Hypothalamus (tissue), 51 donors: ENCODE results near the gene DTL.

ENCODE experiments used
- DNase-seq, 51 donors: peaks; one replicate each; lab custom pipeline; 2025; lab: John Stamatoyannopoulos, UW

Gene DTL

DNA sequence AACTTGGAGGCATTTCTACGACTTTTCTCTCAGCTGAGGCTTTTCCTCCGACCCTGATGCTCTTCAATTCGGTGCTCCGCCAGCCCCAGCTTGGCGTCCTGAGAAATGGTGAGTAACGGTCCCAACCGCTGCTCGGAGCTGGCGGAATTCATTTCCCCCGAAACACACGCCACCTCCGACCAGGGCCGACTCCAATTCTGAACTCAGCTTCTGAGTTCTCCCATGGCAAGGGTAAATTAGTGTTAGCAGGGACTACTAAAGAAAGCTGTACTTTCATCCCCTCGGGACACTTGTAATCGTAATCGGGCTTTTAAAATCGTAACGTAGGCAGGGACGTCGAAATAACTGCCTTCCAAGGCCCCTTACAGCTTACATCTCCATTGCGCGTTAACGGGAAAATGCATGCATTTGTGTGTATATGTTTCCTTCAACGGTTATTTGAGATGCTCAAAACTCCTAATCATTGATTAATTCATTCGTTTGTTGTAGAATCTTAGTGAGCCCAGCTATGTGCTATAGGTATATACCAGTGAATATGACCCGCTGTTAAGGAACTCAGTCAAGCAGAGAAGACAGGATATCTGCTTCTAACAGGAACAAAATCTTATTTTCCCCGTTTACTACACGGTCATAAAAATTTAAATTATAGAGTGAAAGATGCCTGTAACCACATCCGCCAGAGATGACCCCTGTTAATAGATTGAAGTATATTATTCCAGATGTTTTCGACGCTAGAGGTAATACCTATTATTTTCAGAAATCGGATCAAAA is 472 bp downstream of the DTL start:
- no peak for DNase-seq

DNA sequence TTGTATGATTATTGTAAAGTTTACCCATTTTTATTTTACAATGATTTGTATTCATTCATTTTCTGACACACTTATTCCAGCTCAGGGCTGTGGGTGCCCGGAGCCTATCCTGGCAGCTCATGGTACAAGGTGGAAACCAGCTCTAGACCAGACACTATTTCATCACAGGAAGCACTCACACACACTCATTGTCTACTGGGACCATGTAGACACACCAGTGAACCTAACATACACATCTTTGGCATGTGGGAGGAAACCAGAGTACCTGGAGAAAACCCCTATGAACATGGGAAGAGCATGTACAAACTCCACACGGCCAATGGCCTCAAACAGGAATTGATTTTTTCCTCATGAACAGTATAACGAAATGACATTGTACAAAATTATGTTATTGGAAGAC is 2.4 kb downstream of the DTL start:
- no peak for DNase-seq

DNA sequence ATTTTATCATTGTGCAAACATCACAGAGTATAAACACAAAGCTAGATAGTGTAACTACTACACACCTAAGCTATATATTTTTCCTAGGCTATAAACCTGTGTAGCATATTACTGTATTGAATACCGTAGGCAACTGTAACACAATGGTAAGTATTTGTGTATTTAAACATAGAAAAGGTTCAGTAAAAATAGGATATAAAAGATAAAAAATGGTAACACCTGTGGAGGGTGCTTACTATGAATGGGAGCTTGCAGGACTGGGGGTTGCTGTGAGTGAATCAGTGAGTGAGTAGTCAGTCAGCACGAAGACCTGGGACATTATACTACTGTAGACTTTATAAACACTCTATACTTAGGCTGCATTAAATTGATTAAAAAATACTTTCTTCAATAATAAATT is 4.1 kb downstream of the DTL start:
- DNase-seq, result no peak

DNA sequence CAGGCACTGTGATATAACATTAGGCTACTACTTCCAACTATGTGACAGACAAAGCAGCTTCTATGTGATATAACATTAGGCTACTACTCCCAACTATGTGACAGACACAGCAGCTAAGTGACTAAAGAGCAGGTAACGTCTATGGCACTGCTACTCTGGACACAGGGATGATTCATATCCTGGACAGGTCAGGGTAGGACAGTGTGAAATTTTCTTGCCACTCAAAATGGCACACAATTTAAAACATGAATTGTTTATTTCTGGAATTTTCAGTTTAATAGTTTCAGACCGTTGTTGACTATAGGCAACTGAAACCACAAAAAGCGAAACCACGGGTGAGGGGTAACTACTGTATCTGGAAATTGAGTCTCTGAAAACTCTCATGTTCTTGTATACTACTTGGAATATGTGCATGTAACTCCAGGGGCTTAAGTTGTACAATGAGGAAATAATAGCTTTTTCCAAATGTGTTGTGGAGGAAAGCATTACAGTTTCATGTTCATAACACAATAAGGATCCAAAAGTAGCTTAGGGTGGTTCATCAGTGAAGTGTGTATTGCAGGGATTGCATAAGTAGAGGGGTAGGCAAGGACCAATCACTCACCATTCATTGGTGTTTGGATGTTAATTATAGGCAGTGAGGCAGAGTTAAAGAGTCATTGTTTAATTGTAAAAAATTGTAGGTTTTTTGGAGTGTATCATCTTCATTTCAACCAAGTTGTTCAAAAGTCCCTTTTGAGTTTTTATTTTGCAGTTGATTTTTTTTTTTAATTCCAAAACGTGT is 5.3 kb downstream of the DTL start:
- DNase-seq, result no peak

DNA sequence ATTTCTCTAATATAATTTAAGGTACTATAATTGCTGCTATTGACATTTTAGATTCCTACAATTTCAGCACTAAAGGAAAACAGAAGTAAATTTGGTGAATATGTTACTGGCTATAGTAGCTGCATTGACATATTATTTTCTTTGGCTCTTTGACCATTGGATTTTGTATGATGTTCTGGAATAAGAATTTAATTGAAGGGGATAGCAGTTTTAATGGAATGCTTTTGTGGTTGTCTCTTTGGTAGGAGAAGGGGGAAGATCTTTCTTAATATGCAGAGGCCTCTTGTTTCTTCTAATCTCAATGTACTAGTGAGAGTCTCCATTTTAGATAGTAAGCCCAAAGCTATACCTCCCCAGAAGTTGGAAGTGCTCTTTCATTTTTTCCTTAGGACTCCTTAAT is 6.9 kb downstream of the DTL start:
- DNase-seq, result no peak

DNA sequence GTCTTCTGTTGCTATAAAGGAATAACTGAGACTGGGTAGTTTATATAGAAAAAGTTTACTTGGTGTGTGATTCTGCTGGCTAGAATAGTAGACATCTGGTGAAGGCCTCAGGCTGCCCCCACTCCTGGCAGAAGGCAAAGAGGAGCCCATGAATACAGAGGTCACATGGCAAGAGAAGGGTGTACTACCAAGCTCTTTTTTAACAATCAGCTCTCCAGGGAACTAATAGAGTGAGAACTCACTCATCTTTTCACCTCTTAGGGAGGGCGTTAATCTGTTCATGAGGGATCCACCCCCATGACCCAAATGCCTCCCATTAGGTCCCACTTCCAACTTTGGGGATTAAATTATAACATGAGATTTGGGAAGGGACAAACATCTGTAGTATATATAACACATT is 9.3 kb downstream of the DTL start:
- no peak for DNase-seq

DNA sequence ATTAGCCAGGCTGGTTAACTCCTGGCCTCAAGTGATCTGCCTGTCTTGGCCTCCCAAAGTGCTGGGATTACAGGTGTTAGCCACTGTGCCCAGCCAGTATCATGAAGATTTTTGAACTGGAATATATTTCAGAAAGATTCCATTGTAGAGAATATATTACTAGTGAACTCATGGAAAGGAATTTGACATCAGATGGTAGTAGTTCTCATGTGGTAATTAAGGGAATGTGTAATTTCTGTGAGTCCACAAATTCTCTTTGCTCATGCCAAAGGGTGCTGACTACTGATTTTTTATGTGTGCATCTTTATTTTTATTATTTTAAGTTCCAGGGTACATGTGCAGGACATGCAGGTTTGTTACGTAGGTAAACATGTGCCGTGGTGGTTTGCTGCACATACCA is 10.4 kb downstream of the DTL start:
- DNase-seq, result no peak

DNA sequence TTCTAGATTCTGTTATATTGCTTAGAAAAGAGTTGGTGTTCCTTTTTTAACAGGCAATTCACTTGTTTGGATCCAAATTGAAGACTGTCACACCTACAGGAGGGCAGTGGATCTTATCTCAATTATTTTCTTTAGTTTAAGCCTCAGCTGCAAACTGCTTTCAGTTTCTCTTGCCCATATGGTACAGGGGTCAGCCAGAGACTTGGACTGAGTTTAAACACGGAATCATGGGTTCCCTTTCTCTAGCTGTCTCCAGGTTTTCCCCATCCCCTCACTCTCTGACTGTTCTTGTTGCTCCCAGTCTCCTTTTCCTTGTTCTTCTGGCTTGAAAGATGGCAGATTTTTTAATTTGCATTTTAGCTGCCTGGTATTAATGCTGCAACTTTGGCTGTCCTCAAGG is 18.4 kb downstream of the DTL start:
- no peak for DNase-seq

DNA sequence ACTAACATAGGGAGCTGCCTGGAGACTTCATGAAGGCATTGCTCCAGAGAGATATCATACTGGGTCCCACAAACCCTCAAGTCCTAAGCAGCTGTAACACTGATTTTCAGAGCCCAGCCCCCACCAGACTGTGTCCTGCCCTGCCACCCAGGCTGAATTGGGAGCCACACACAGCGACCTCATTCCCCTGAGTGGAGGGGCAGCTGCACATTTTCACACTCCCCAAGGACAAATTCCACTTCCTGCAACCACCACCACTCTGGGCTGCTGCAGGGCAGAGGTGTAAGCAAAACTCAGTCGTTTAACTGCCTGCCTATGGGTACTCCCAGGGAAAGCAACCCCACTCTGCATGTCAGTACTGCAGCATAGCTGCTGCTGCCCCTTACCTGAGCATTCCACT is 19.8 kb downstream of the DTL start:
- no peak for DNase-seq

DNA sequence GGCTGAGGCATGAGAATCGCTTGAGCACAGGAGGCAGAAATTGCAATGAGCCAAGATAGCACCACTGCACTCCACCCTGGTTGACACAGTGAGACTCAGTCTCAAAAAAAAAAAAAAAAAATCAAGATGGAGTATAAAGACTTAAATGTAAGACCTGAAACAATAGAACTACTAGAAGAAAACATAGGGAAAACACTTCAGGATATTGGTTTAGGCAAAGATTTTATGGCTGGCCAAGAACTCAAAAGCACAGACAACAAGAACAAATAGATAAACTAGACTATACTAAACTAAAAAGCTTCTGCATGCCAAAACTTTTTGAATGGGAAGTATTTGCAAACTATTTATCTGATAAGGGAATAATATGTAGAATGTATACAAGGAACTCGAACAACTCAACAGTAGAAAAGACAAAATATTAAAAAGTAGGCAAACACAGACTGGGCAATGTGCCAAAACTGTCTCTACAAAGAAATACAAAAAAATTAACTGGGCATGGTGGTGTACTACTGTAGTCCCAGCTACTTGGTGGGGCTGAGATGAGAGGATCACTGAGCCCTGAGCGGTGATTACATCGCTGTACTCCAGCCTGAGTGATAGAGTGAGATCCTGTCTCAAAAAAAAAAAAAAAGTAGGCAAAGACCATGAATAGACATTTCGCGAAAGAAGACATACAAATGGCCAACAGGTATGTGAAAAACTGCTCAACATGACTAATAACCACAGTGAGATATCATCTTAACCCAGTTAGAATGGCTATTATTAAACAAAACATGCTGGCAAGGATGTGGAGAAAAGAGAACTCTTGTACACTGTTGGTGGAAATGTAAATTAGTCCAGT is 25.3 kb downstream of the DTL start:
- DNase-seq, result no peak

DNA sequence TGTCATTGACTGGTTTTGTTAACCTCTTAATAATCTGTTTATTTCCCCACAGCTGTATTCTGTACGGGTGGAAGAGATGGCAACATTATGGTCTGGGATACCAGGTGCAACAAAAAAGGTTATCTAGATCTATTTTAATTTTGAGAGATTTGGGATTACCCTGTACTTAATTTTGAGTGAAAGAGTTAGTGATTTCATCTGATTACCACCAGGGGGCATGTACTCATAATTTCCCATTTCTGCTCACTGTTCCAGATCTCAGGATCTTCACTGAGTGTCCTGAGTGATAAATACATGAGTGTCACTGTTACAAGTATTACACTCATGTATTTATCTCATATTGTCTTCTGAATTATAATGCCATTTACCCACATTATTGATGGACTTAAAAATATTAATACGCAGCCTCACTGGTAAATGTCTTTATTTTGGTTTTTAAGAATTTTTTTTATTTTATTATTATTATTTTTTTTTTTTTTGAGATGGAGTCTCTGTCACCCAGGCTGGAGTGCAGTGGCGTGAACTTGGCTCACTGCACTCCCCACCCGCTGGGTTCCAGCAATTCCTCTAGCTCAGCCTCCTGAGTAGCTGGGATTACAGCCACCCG is 27.4 kb downstream of the DTL start:
- peak in 1 of 51 donors; percentile 31 for DNase-seq

DNA sequence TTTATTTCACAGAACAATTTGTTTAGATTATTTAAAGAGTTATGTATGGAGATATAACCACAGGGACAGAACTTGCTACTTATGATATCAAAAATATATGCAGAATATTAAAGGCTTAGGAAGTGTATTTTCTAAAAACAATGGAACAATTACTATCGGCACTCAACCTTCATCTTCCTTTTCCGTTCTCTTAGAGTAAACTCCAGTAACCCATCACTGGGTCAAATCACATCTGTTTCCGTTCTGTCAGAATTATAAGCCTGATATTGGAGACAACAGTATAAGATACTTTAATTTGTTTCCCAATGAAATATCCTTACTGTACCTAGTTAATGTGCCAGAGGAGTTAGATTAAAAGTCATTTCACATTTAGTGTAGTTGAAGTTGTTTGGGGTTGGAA is 32.2 kb downstream of the DTL start:
- no peak for DNase-seq

DNA sequence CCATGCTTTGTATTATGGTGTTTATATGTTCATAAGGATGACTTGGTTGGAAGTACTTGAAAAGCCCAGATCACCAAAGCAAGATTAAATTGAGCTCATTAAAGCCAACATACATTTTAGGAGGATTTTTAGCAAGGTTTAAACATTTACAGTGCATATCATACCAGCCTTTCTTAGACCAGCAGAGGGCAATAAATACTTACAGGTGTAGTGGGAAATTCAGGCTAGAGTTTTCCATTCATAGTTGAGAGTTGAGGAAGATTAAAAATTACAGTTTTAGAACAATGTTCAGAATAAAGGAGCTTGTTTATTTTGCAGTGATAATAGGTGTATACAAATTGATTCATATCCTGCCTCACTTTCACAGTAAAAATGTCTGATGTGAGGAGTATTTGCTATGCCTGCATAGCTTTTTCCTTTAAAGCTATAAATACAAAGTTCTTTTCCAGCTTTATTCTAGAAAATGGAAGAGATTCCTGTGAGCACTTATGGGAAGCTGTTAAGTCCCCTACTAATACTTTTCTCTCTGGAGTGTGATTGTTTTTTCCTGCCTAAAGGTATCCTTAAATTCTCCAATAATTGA is 35.3 kb downstream of the DTL start:
- DNase-seq, result peak in 2 of 51 donors; percentile 7 to 58

DNA sequence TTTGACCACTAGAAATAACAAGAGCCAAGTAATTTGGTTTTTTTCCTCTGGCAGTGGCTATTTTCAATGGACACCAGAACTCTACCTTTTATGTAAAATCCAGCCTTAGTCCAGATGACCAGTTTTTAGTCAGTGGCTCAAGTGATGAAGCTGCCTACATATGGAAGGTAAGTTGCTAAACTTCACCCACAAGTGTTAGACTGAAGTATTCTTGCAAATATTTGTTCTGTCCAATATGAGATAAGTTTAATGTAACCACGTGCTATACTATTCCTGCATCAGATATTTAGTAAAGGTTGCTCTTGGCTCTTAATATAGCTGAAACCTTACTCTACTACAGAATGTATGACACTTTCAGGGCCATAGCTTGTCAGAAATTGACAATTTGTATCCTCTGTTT is 36.5 kb downstream of the DTL start:
- DNase-seq, result no peak

DNA sequence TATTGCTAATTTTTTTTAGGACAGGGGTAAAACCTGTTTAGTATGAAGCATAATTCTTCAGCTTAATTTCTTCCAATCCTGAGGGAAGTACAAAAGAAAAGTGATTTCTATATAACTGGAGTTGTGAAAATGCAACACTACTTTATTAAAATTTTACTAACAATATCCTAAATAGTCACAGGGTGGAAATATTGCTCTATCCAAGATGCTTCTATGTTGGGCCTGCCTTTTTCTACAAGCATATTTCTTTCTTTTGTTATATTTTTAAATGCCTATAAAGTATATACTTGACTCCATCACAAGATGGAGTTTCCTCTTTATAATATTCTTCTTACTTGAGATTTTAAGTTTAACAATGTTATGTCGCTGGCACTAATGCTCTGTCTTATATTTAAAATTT is 37.9 kb downstream of the DTL start:
- no peak for DNase-seq

DNA sequence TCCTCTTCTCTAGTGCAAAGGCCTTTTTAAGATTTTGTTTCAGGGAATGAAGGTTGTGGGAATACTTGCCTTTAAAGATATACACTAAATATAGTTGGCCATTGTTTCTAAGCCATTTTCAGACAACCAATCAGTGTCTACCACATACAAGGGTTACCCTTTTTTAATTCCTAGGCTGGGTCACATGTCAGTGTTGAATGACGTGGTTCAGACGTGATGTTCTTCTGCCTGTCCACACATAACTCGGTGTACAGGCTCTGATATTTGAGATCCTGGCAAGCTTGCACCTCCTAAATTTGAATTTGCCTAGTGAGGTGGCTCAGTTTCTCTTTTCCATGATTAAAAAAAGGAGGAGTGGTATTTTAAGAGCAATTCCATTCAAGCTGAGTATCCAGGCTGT is 38.8 kb downstream of the DTL start:
- no peak for DNase-seq

DNA sequence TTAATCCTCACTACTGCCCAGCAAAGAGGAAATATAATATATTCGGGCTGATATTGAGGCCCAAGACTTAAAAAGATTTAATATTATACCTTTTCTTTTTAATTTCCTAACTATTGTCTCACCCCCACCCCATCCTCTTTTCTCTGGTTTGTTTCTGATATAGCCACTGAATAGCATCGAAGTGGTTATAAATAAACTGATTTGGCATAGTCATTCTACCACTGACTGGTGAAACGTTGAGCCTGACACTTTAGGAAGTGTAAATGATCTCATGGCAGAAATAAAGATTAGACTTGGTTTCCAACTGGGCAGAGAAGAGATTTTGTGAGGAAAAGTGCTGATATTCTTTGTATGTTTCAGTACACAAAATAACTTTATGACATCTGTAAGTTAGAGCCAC is 39.3 kb downstream of the DTL start:
- no peak for DNase-seq

DNA sequence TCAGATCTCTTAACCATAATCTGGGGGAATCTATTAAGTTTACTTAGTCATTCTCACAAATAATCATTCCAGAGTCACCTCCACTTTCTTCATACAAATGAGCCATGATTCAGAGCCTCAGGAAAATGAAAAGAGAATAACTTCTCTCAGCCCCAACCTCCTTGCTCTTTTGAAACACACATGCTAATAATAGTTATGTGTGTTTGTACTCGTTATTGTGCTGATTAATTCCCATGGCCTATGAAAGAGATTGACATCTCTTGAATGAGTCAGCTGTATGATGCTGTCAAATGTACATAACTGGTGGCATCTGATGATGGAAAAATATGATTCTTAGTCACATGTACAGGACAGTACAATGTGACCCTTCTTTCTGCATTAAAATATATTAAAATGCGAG is 41.5 kb downstream of the DTL start:
- peak in 1 of 51 donors; percentile 4 for DNase-seq

DNA sequence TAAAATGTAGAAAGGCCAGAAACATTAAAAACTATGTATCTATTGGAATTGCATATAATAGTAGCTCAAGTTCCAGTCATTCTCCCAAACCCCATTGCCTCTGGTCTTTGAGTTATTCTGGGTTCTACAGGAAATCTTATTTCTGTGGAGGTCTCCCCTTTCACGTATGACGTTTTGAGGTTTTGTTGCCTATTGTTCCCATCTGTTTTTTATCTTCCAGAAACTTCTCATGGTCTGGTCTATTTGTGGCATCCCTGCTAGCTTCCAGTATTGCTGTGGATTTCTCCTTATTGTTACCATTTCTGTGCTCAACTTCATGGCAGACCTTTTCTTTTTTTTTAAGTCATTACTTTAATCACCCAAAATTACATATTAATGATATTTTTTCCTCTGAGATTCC is 43.3 kb downstream of the DTL start:
- no peak for DNase-seq

DNA sequence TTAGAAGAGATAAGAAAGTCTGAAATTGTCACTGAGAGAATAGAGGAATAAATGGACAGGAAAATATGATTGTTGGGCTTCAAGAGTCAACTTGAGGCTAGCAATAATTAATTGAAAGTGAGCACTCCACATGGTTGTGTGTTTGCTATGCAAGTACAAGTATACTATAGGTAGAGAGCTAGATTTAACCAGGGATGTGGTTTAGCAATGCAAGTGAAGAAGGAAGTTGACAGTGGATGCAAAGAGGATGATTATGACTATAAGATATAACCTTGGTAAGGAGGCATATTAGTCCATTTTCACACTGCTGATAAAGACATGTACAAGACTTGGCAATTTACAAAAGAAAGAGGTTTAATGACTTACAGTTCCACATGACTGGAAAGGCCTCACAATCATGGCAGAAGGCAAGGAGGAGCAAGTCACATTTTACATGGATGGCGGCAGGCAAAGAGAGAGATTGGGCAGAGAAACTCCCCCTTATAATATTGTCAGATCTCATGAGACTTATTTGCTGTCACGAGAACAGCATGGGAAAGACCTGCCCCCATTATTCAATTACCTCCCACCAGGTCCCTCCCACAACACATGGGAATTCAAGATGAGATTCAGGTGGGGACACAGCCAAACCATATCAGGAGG is 47.3 kb downstream of the DTL start:
- no peak for DNase-seq
